Pancreas (tissue), 10 donors: Measurements from ENCODE around the gene TMIGD2. TPM values are rescaled to one million over a fixed set of nuclear protein-coding genes. Genes with fewer than 3 reads are reported as not detected.

Experiments used
- ATAC-seq, 4 donors: fragments of 200-7000 bp; cut with Tn5 transposase; one replicate each; pipeline versions ENCODE4 v1.8.0 to v1.9.1; 2020; ENCODE audit warnings: mild to moderate bottlenecking in 4 of 4, moderate library complexity in 4 of 4
- DNase-seq, 6 donors: peaks; one replicate each; pipeline ENCODE4 v3.0.0-alpha.2; 2020
- FAIRE-seq: peaks from 2 replicates; lab custom pipeline; 2012; peaks lifted over from hg19 to GRCh38; lab: Jason Lieb, UNC
- H3K27ac ChIP-seq, 4 donors: fragments of 200-600 bp; sonication (generic); 1 replicate in 3 of 4; 2 replicates in 1 of 4; pipeline versions ENCODE4 v1.5.0 to v1.8.0; 2020
- H3K27me3 ChIP-seq, 4 donors: fragments of 200-600 bp; one replicate each; pipeline ENCODE4 v1.8.0; 2021
- H3K36me3 ChIP-seq, 3 donors: fragments of 200-600 bp; sonication (generic) in 1 of 3; one replicate each; pipeline versions ENCODE4 v1.5.0 to v1.8.0; 2020 to 2021
- H3K4me1 ChIP-seq, 3 donors: fragments of 200-600 bp; one replicate each; pipeline ENCODE4 v1.8.0; 2021
- H3K4me3 ChIP-seq, 4 donors: fragments of 200-600 bp; sonication (generic) in 2 of 4; one replicate each; pipeline versions ENCODE4 v1.5.0 to v1.8.0; 2020 to 2021
- H3K9me3 ChIP-seq, 4 donors: fragments of 200-600 bp; one replicate each; pipeline ENCODE4 v1.8.0; 2021
- CTCF ChIP-seq, 4 donors: fragments of 200-600 bp; sonication (generic) in 3 of 4; IDR thresholded peaks; one replicate each; pipeline versions ENCODE4 v1.5.0 to v1.8.0; 2021; ENCODE audit warnings: antibody characterized with exemption in 4 of 4
- WGBS, 2 donors: extraction: QIAGEN DNeasy Blood & Tissue Kit; methylation state at CpG; one replicate each; pipeline ENCODE4 v1.1.7; 2013; 5-methylcytosine and 5-hydroxymethylcytosine counted together
- intact Hi-C, 3 donors: fragments of 100-400 bp; cut with DNase I; formaldehyde crosslinking; loops; one replicate each; pipeline versions ENCODE4 v1.11.1 to v1.14.2; 2022
- polyA plus RNA-seq, 2 donors: library from polyadenylated mRNA; stranded (reverse); fragments of 200-250 nt; gene quantifications; one replicate each; pipeline ENCODE4 v1.2.3, GENCODE V29; 2013
- total RNA-seq, 6 donors: library from RNA; stranded (reverse); fragmentation: NEBNext Ultra II Directional in 4 of 6; extraction: Animal tissue kit (Norgen Biotek cat#: 25700) in 4 of 6; gene quantifications; one replicate each; pipeline versions ENCODE4 v1.2.1 to v1.2.4, GENCODE V29; 2021 to 2023
- donor health status: healthy with polysubstance abuse.
- donor health status: DM: no; HTN: no; CAD: no; lungs with moderate emphysema.
- donor health status: DM: no; HTN: no; CAD: no.
- donor health status: control.
- donor health status: control.
- donor health status: Bipolar disorder and iron deficiency.
- donor health status: DM: yes; HTN: yes; CAD: no.
- donor health status: DM: no; HTN: no; CAD: no.
- donor health status: DM: no; HTN: no; CAD: no.
- donor health status: DM: yes; HTN: yes; CAD: no.

Gene TMIGD2
- total and polyA plus RNA-seq, 8 donors: 0.16 to 0.28 TPM; not detected in 6

- 71 to 76% methylated on average over 27 of the region's 27 CpGs for WGBS, 2 donors
- no peak overlapping the region for H3K27ac ChIP-seq
- H3K4me3 ChIP-seq: no peak overlapping the region
- FAIRE-seq (no peak), ATAC-seq (no peak), DNase-seq (no peak)
- H3K4me1 ChIP-seq: no peaks in the 10 kb centered on the region
- no peaks in the 10 kb centered on the region for H3K9me3 ChIP-seq
- TF ChIP-seq CTCF (IDR thresholded peaks at IDR 0.05): no peak
- intact Hi-C loops: no loop called here
- H3K27me3 ChIP-seq: no peaks in the 10 kb centered on the region
- no peaks in the 10 kb centered on the region for H3K36me3 ChIP-seq
Observed at GRCh38 chr19:4297901-4298809, 4.0 kb downstream of the TMIGD2 start.

GRCh38 chr19:4295972-4296771, 6.0 kb downstream of the TMIGD2 start:
- H3K36me3 ChIP-seq: no peaks in the 10 kb centered on the region
- no peaks in the 10 kb centered on the region for H3K4me1 ChIP-seq
- no peak overlapping the region for H3K27ac ChIP-seq
- TF ChIP-seq CTCF (IDR thresholded peaks at IDR 0.05): no peak
- H3K4me3 ChIP-seq: no peak overlapping the region
- FAIRE-seq (no peak), DNase-seq (no peak), ATAC-seq (no peak)
- no peaks in the 10 kb centered on the region for H3K27me3 ChIP-seq
- H3K9me3 ChIP-seq: no peaks in the 10 kb centered on the region
- intact Hi-C loops: no loop called here
- 35 to 36% methylated on average over 14 of the region's 14 CpGs for WGBS, 2 donors

- no peaks in the 10 kb centered on the region for H3K4me1 ChIP-seq
Observed at GRCh38 chr19:4294389-4294788, 7.8 kb downstream of the TMIGD2 start.

GRCh38 chr19:4292515-4292914, 9.7 kb downstream of the TMIGD2 start:
- no peaks in the 10 kb centered on the region for H3K27me3 ChIP-seq
- H3K4me1 ChIP-seq: no peaks in the 10 kb centered on the region
- H3K4me3 ChIP-seq: no peak overlapping the region
- intact Hi-C loops: no loop called here
- DNase-seq (no peak), FAIRE-seq (no peak), ATAC-seq (no peak)
- no peak overlapping the region for H3K27ac ChIP-seq
- TF ChIP-seq CTCF (IDR thresholded peaks at IDR 0.05): no peak
- no peaks in the 10 kb centered on the region for H3K9me3 ChIP-seq
- no peaks in the 10 kb centered on the region for H3K36me3 ChIP-seq
- WGBS, 2 donors: 76 to 80% methylated on average over 15 of the region's 15 CpGs

More at GRCh38 chr19:4294389-4294788, 7.8 kb downstream of the TMIGD2 start:
- Histone ChIP-seq H3K9me3 (no peaks in the 10 kb centered on the region), H3K36me3 (no peaks in the 10 kb centered on the region), H3K4me3 (no peak overlapping the region), H3K27me3 (no peaks in the 10 kb centered on the region), H3K27ac (no peak overlapping the region)
- ATAC-seq (no peak), FAIRE-seq (no peak), DNase-seq (no peak)
- TF ChIP-seq CTCF (IDR thresholded peaks at IDR 0.05): no peak
- 17 to 36% methylated on average over 10 of the region's 10 CpGs for WGBS, 2 donors
- intact Hi-C loops: no loop called here
